ENCODE results near the gene UST. TPM values are rescaled to one million over a fixed set of nuclear protein-coding genes. Genes with fewer than 3 reads are reported as not detected.

Gene UST
- total RNA-seq, 2 donors from 2014 or later: 24.2 to 30.8 TPM

DNA sequence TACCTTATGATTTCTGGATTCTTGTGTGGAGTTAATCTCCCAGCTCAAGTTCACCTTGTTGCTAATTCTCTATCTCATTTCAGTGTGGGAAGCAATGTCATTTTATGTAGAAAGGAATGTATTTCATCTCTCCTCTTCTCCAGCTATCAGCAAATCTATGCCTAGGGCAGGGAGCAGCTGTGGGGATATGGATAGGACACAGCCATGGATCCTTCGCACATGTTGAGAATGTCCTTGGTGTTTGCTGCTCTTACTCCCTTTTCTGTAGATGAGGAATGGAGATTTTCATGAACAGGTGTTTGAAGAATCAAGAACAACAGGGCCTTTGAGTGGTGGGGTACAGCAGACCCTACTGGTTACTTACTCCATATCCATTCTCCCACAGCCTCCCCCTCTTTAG, 182.0 kb downstream of the UST start:
- TF ChIP-seq, protein P1, sequence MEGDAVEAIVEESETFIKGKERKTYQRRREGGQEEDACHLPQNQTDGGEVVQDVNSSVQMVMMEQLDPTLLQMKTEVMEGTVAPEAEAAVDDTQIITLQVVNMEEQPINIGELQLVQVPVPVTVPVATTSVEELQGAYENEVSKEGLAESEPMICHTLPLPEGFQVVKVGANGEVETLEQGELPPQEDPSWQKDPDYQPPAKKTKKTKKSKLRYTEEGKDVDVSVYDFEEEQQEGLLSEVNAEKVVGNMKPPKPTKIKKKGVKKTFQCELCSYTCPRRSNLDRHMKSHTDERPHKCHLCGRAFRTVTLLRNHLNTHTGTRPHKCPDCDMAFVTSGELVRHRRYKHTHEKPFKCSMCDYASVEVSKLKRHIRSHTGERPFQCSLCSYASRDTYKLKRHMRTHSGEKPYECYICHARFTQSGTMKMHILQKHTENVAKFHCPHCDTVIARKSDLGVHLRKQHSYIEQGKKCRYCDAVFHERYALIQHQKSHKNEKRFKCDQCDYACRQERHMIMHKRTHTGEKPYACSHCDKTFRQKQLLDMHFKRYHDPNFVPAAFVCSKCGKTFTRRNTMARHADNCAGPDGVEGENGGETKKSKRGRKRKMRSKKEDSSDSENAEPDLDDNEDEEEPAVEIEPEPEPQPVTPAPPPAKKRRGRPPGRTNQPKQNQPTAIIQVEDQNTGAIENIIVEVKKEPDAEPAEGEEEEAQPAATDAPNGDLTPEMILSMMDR (IDR thresholded peaks at IDR 0.05): no peak
- Histone ChIP-seq H3K4me3 (no peak overlapping the region), H3K27ac (no peak overlapping the region), H3K4me1 (ENCODE audit: control insufficient read depth in 1 of 2, low read depth in 2 of 2) (peaks cover 0 to 2% of the 10 kb centered on the region in 2 donors), H3K9me3 (no peaks in the 10 kb centered on the region), H3K27me3 (replicated peaks; ENCODE audit: insufficient read depth) (no peaks in the 10 kb centered on the region), H3K36me3 (no peaks in the 10 kb centered on the region)
- DNase-seq (ENCODE audit: low spot score) (no peak), ATAC-seq (ENCODE audit: insufficient number of reproducible peaks, low FRiP score, low read depth) (no peak)

DNA sequence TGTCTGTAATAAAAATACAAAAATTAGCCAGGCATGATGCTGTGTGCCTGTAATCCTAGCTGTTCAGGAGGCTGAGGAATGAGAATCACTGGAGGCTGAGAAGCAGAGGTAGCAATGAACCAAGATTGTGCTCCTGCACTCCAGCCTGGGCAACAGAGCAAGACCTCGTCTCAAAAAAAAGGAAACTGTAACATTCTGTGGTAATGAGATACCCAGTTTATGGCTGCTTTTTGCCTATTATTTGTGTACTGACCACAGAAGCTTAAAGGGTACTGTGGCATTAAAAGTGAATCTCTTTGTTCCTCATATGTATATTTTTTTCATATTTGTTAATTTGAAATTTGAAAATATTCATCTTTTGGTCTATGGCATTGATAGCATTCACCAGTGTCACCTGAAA, 185.4 kb downstream of the UST start:
- Histone ChIP-seq H3K4me1 (ENCODE audit: control insufficient read depth in 1 of 2, low read depth in 2 of 2) (peaks cover 18 to 35% of the 10 kb centered on the region in 2 donors), H3K9me3 (no peaks in the 10 kb centered on the region), H3K27me3 (replicated peaks; ENCODE audit: insufficient read depth) (no peaks in the 10 kb centered on the region), H3K27ac (no peak overlapping the region), H3K4me3 (no peak overlapping the region), H3K36me3 (no peaks in the 10 kb centered on the region)
- ATAC-seq (ENCODE audit: insufficient number of reproducible peaks, low FRiP score, low read depth): no peak
- TF ChIP-seq, protein P1 (IDR thresholded peaks at IDR 0.05): no peak
- DNase-seq (ENCODE audit: low spot score): no peak

DNA sequence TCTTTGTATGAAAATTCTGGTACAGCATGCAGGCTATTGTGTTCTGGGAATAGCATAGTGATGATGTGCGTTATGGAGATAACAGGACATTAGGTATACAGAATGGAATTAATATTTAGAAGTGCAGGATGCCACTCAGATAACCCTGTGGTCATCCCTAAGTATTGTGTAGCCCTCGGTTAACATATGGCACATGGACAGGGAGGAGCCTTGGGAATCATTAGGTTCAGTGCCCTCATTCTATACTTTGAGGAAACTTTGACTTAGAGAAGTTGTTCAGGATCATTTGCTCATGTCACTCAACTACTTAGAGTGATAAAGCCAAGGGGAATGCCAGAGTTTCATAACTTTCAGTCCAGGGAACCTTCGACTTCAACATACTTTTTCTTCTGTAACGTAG, 185.9 kb downstream of the UST start:
- no peaks in the 10 kb centered on the region for H3K9me3 ChIP-seq
- H3K4me1 ChIP-seq (ENCODE audit: control insufficient read depth in 1 of 2, low read depth in 2 of 2): peaks cover 22 to 40% of the 10 kb centered on the region in 2 donors
- H3K27ac ChIP-seq: no peak overlapping the region
- TF ChIP-seq, protein P1 (IDR thresholded peaks at IDR 0.05): no peak
- DNase-seq (ENCODE audit: low spot score) (no peak), ATAC-seq (ENCODE audit: insufficient number of reproducible peaks, low FRiP score, low read depth) (no peak)
- H3K27me3 ChIP-seq (replicated peaks; ENCODE audit: insufficient read depth): no peaks in the 10 kb centered on the region
- H3K36me3 ChIP-seq: no peaks in the 10 kb centered on the region
- H3K4me3 ChIP-seq: no peak overlapping the region

DNA sequence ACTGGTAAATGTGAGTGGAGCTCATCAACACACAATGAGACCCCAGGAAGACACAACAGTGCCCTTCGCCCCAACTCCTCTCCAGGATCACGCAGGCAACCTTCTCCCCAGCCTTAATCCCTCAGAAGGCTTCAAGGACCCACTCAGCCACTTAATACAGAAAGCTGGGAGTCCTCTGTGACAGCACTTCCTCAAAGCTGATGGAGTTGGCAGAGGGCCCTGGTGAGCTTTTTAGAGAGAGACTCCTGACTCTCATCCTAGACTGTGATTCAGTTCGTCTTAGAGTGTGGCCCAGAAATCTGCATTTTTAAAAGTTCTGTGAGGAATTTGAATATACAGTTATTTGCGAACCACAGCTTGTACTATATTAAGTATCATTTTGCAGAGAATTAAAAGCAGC, 187.7 kb downstream of the UST start:
- no peaks in the 10 kb centered on the region for H3K9me3 ChIP-seq
- H3K36me3 ChIP-seq: no peaks in the 10 kb centered on the region
- TF ChIP-seq, protein P1 (IDR thresholded peaks at IDR 0.05): no peak
- no peaks in the 10 kb centered on the region for H3K27me3 ChIP-seq (replicated peaks; ENCODE audit: insufficient read depth)
- DNase-seq (ENCODE audit: low spot score) (no peak), ATAC-seq (ENCODE audit: insufficient number of reproducible peaks, low FRiP score, low read depth) (peak; percentile 27)
- H3K4me3 ChIP-seq: peak overlapping the region; percentile 21
- H3K27ac ChIP-seq: peak overlapping the region in 1 of 2 donors; percentile 52
- peaks cover 30 to 49% of the 10 kb centered on the region in 2 donors for H3K4me1 ChIP-seq (ENCODE audit: control insufficient read depth in 1 of 2, low read depth in 2 of 2)

DNA sequence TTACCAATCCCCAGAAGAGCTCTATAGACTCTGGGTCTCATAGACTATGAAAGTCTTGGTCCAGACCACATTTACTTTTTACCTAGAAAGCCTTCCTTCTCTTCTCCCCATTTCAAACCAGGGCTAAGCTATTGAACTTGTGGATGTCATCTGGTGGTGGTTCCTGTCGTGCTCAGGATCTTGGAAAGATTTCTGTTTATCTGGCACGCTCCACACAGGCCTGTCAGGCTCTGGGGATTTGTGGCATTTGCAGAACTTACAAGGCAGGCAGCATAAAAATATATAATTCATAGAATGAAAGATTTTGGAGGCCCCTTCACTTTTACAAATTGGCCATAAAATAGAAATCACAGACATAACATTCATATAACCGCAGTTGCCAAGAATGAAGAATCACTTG, 188.1 kb downstream of the UST start:
- no peak for ATAC-seq (ENCODE audit: insufficient number of reproducible peaks, low FRiP score, low read depth)
- H3K27ac ChIP-seq: peak overlapping the region; percentile 10 to 52
- H3K9me3 ChIP-seq: no peaks in the 10 kb centered on the region
- no peaks in the 10 kb centered on the region for H3K36me3 ChIP-seq
- peak overlapping the region; percentile 21 for H3K4me3 ChIP-seq
- peaks cover 30 to 53% of the 10 kb centered on the region in 2 donors for H3K4me1 ChIP-seq (ENCODE audit: control insufficient read depth in 1 of 2, low read depth in 2 of 2)
- DNase-seq (ENCODE audit: low spot score): no peak
- H3K27me3 ChIP-seq (replicated peaks; ENCODE audit: insufficient read depth): no peaks in the 10 kb centered on the region
- TF ChIP-seq, protein P1 (IDR thresholded peaks at IDR 0.05): no peak

All from thoracic aorta (tissue), 2 donors.